ENCODE data around the gene AXL. TPM values are rescaled to one million over a fixed set of nuclear protein-coding genes. Genes with fewer than 3 reads are reported as not detected.
"Not testable (repeated sequence)": the region's sequence is repeated elsewhere in the genome, so short reads cannot be mapped to it uniquely, and the experiment has no call there.

Gene AXL
- not detected for polyA plus RNA-seq (2012; ENCODE audit: insufficient read depth, insufficient read length)

DNA sequence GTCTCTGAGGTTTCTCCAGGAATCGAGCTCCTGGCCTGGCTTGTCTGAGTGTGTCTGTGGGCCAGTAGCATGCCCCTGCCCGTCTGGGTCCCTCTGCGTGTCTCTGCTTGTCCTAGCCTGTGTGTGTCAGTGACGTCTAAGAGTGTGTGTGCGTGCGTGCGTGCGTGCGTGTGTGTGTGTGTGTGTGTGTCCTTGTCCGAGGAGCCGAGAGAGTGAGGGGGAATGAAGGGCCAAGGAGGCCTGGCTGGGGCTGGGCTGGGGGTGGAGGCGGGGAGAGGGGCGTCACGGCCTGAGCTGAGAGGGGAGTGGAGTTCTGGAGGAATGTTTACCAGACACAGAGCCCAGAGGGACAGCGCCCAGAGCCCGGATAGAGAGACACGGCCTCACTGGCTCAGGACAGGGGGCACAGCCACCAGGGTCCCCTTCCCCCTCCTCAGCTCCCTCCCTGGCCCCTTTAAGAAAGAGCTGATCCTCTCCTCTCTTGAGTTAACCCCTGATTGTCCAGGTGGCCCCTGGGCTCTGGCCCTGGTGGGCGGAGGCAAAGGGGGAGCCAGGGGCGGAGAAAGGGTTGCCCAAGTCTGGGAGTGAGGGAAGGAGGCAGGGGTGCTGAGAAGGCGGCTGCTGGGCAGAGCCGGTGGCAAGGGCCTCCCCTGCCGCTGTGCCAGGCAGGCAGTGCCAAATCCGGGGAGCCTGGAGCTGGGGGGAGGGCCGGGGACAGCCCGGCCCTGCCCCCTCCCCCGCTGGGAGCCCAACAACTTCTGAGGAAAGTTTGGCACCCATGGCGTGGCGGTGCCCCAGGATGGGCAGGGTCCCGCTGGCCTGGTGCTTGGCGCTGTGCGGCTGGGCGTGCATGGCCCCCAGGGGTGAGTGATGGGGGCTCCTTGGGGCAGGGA is at the start of gene AXL:
AXL (plus strand) TSS at position 609 of the 893 bp plus-strand sequence; CDS start at position 779, 170 bp downstream.
- H3K4me3 ChIP-seq (ENCODE audit: low read length) = no peak within 1 kb of the TSS
- no peak for DNase-seq (ENCODE audit: low read depth, low spot score)

DNA sequence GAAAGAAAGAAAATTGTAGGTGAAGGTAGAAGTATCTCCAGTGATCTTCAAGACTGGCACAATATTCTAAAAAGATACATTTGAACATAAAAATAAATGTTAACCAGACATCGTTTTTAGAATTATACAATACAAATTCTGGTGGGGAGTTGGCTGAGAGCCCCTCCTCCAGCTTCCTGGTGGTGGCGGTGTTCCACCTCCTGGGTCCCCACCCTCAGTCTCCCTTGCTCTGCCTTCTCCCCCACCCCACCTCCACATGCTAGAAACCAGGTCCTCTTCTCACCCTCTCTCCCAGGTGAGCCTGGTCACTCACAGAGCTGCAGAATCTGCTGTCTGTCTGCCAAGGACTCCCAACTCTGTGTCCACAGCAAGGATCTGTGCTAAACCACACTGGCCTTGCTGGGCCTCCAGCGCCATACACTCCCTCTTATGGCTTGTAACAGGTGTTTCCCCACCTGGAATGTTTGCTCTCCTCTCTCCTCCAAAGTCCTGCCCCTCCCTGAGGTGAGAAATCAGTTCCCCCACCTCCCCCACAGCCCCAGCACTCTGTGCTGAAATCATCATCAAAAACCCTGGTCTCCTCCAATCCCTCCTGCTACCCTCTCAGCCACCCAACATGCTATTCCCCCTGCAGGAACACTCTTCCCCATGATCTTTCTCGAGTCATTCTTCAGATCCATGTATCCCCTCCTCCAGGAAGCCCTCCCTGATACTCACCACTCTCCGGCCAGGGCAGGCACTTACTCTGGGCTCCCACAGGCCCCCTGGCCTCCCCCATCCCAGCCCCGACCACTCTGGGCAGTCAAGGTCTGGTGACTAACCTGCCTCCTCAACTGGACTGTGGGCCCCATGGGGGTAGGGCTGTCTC is 46.5 kb upstream of the AXL start:
- H3K4me3 ChIP-seq (ENCODE audit: low read length) = no peak overlapping the region
- DNase-seq (ENCODE audit: low read depth, low spot score) = no peak

DNA sequence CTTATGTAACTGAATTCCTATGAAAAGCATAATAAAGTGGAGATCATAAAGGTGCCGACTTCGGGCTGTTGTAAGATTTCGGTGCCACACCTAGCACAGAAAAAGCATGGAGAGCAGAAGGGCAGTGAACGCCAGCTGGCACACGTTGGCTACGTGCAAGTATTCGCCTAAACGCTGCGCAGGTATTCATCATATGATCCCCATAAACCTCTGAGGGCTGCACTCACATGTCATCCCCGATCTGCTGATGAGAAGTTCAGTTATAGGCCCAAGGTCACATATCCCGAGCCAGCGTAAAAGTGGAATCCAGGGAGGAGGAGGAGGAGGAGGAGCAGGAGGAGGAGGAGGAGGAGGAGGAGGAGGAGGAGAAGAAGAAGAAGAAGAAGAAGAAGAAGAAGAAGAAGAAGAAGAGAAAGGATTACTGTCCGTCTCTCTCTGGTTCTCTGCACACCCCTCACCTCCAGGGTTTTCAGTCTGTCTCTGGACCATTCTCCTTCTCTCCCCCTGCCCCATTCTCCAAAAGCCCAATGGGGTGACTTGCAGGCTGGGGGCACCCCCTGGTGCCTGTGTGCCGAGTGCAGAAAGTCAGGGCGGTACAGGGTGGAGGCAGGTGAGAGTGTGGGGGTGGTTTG is 44.6 kb upstream of the AXL start:
- no peak overlapping the region for H3K4me3 ChIP-seq (ENCODE audit: low read length)
- DNase-seq (ENCODE audit: low read depth, low spot score) = no peak

DNA sequence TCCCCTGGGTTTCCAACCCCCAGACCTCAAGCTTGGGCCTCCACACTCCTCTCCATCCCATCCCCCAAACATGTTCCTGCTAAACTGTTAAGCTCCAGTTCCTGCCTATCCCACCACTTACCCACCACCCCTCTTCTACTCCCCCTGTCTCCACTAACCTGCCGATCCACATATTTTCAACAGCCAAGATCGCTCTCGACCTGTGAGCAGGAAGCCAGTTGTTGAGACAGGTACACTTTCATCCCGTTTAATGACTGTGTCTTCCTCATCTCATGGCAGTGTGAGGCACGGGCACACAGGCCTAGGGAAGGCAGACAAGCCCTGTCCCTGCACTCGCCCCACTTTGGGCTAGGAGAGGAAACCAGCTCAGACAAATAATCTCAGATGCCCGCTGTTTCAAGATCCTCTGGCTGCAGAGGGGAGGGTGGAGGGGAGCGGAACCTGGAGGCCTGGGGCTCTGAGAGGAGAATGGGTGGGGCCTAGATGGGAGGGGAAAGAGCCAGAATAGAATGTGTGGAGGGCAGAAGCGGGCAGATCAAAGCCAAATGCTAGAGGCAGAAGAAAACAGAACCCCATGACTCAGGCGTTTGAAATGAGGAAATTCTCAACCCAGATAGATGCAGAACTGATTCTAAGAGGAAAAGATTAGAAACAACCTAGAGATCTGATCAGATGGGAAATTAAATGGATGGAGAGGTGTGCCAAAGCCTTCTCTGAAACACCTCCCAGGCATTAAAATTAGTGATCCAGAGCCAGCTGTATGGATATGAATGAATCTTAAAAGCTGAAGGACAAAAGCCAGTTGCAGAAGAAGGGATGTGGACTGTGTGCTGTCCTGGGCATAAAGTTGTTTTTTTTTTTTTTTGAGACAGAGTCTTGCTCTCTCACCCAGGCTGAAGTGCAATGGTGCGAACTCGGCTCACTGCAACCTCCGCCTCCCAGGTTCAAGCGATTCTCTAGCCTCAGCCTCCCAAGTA is 42.9 kb upstream of the AXL start:
- peak; percentile 45 for DNase-seq (ENCODE audit: low read depth, low spot score)
- H3K4me3 ChIP-seq (ENCODE audit: low read length) = no peak overlapping the region

DNA sequence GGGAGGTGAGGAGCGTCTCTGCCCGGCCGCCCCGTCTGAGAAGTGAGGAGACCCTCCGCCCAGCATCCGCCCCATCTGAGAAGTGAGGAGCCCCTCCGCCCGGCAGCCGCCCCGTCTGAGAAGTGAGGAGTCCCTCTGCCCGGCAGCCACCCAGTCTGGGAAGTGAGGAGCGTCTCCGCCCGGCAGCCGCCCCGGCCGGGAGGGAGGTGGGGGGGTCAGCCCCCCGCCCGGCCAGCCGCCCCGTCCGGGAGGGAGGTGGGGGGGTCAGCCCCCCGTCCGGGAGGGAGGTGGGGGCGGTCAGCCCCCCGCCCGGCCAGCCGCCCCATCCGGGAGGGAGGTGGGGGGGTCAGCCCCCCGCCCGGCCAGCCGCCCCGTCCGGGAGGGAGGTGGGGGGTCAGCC is 38.9 kb upstream of the AXL start:
- H3K4me3 ChIP-seq (ENCODE audit: low read length); DNase-seq (ENCODE audit: low read depth, low spot score): not testable (repeated sequence)

DNA sequence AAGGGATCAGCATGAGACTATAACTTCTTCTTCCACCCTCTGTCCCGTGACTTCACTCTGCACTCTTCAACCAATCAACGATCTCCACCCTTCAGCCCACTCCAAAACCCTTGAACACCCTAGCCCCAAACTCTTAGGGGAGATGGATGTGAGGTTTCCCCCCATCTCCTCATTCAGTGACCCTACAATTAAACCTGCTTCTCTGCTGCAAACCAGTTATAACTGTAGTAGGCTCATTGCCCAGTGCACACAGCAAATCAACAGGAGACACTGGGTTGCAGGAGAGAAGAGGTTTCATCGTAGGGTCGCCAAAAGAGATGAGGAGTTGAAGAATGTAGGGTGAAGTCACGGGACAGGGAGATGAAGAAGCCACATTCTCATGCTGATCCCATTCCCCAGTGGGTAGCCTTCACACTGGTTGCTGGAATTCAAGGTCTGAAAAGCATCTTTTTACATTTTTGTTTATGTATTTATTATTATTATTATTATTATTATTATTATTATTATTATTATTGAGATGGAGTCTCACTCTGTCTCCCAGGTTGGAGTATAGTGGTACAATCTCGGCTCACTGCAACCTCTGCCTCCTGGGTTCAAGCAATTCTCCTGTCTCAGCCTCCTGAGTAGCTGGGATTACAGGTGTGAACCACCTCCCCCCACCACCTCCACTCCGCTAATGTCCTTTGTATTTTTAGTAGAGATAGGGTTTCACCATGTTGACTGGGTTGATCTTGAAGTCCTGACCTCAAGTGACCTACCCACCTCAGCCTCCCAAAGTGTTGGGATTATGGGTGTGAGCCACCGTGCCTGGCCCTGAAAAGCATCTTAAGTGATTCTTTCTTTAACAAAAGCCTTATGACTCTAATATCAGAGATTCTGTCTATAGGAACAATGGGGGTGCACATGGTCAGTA is 31.8 kb upstream of the AXL start:
- no peak overlapping the region for H3K4me3 ChIP-seq (ENCODE audit: low read length)
- DNase-seq (ENCODE audit: low read depth, low spot score) = no peak

DNA sequence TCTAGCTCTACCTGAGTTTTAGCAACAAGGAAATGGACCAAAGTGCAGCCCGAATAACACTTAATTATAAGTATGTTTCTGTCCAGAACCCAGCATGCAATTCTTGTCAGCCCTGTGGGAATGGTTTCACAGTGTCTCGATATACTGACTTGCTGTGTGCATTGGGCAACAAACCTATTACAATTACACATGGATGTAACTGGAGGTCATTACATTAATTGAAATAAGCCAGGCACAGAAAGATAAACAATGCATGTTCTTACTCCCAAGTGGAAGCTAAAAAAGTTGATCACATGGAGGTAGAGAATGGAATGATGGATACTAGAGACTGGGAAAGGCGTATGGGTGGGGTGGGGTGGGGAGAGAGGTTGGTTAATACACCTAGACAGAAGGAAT is 31.1 kb upstream of the AXL start:
- no peak for DNase-seq (ENCODE audit: low read depth, low spot score)
- H3K4me3 ChIP-seq (ENCODE audit: low read length) = no peak overlapping the region

DNA sequence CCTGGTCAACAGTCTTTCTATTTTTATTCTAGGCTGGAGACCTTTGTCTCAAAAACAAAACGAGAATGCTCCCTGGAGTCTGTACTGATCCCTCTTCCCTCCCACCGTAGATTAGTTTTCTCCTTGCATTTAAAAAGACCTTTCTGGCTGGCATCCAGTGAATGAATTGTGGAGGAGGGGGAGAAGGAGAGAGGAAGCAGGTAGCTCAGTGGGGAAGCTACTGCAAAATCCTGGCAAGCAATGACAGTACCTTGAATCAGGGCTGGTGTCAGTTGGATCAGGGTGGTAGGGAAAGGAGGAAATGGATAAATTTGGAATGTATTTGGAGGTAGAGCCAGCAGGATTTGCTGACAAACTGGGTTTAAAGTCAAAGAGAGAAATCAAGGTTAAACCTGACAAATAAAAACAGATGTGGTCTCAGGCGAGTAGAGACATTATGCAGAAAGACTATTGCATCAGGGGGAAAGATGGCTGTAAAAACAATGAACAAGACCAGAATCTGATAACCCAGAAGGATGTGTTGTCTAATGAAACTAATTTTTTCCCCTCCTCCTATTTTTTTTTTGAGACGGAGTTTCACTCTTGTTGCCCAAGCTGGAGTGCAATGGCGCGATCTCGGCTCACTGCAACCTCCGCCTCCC is 29.5 kb upstream of the AXL start:
- H3K4me3 ChIP-seq (ENCODE audit: low read length) = no peak overlapping the region

DNA sequence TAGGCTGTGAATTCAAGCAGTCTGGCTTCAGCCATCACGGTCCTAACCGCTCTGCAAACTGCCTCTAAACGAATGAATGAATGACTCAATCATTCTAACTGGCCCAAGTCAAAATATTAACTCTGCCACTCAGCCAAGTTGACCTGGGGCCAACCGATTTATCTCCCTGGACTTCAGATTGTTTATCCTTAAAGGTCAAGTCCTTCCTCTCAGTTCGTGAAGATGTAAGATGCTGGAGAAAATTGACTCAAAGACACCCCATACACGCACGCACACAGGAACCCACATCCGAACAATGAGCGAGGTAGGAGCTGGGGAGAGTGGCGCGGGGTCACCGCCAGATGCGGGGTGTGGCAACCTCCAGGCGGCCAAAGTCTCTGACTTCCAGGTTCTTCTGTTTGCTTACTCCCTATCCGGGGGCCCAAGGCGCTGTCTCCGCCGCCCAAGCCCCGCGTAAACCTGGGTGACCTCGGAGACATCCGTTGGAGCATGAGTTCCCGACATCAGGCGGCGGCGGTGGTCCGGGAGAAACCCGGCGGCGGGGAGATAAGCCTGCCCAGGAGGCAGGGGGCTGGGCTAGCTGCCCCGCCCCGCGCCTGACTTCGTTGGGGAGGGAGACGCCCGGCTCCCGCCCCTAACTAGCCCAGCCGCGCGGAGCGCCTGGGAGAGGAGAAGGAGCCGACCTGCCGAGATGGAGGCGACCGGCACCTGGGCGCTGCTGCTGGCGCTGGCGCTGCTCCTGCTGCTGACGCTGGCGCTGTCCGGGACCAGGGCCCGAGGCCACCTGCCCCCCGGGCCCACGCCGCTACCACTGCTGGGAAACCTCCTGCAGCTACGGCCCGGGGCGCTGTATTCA is 26.2 kb upstream of the AXL start, which contains the start of gene CYP2S1:
CYP2S1 (plus strand) TSS at position 646 of the 856 bp plus-strand sequence; CDS start at position 692, 46 bp downstream.
- no peak for DNase-seq (ENCODE audit: low read depth, low spot score)
- no peak within 1 kb of the TSS for H3K4me3 ChIP-seq (ENCODE audit: low read length)

More for the DNA sequence above, 29.5 kb upstream of the AXL start:
- DNase-seq (ENCODE audit: low read depth, low spot score) = no peak

DNA sequence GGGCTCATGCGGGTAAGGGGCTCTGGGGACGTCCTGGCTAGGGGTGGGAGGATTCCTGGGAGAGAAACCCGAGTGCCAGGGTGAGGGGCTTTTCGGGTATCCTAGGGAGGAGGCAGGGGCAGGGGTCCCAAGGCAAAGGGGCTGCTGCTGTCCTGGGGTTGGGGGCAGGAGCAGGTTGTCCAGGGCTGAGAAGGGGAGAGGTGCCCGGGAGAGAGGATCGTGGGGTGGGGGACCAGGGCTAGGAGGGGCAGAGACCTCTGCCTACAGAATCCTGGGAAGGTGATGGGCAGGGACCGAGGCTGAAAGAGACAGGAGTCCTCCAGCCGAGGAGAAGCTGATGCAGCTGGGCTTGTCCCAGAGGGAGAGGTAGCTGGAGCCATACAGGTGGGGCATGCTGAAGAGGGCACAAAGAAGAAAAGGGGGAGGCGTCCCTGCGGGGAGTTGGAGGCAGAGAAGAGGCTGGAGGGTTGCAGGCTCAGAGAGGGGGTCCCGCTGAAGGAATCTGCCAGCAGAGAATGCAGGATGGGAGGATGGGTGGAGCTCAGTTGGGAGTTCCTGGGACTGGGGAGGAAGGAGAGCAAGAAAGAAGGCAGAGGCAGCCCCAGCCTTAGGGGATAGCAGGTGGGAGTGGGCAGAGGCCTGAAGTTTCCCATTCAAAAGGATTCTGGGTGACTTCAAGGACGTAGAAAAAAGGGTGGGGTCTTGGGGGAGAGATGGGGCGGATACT is 25.4 kb upstream of the AXL start:
- DNase-seq (ENCODE audit: low read depth, low spot score) = no peak
- no peak overlapping the region for H3K4me3 ChIP-seq (ENCODE audit: low read length)

DNA sequence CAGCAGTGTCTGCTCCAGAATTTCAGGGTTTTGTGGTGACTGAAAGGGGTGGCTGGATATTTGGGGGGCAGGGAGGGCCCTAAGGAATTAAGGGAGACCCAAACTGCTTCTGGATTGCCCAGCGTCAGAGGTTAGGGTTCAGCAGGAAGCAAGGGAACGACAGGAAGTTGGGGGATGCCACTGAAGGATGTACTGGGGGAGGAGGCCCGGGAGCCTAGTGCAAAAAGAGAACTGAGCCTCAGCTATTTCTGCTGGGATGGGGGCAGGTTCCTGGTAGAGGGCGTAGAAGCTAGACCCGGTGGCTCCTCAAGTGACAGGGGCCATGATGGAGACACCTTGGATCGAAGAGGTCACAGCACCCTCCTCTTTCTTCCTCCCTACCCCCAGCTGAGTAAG is 24.9 kb upstream of the AXL start:
- H3K4me3 ChIP-seq (ENCODE audit: low read length) = peak overlapping the region; percentile 9; the same call in 1 of the 2 replicates
- peak; percentile 30 for DNase-seq (ENCODE audit: low read depth, low spot score)

DNA sequence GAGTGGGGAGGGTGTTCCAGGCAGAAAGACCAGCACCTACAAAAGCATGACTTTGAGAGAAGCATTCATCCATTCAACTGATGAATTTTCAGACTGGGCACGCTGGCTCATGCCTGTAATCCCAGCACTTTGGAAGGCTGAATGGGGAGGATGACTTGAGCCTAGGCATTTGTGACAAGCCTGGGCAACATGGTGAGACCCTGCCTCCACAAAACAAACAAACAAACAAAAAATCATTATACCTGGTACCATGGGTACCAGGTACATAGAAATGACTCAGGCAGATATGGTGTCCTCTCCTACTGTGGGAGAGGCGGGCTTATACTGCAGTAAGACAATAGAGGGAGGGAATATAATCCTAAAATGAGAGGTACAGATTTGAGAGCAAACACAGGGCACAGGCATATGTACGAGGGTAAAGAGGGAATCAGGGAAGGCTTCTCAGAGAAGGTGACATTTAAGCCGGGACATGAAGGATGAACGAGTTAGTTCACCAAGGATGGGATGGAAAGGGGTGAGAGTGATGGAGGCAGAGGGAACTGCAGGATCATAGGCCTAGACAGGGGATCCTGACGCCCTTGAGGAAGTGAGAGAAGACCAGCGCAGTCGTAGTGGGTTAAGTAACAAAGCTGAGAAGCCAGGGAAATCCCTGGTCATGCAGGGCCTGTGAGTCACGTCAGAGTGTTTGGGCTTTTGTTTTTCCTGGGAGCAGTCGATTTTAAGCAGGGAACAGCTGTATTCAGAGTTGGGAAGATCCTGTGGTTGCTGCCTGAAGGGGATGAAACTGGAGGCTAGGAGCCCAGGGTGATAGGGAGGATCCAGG is 23.1 kb upstream of the AXL start:
- no peak overlapping the region for H3K4me3 ChIP-seq (ENCODE audit: low read length)
- no peak for DNase-seq (ENCODE audit: low read depth, low spot score)

DNA sequence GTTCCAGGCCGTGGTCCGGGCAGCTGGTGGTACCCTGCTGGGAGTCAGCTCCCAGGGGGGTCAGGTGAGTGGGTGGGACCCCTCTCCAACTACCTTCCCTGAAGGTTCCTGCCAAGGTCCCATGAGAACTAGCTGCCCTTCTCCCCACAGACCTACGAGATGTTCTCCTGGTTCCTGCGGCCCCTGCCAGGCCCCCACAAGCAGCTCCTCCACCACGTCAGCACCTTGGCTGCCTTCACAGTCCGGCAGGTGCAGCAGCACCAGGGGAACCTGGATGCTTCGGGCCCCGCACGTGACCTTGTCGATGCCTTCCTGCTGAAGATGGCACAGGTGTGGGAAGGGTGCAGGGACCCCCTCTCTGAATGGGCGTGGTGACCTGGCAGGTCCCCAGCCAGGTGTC is 20.5 kb upstream of the AXL start:
- H3K4me3 ChIP-seq (ENCODE audit: low read length) = no peak overlapping the region
- no peak for DNase-seq (ENCODE audit: low read depth, low spot score)

DNA sequence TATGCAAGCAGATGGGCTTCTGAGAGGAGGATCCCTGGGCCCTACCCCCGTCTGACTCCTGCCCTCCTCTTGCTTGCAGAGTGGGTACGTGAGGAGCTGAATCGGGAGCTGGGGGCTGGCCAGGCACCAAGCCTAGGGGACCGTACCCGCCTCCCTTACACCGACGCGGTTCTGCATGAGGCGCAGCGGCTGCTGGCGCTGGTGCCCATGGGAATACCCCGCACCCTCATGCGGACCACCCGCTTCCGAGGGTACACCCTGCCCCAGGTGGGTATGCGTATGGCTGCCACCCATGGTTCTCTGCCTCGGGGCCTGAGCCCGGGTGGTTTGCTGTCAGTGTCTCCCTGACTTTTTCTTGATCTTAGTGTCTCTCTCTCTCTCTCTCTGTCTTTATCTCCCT is 15.7 kb upstream of the AXL start:
- DNase-seq (ENCODE audit: low read depth, low spot score) = no peak
- H3K4me3 ChIP-seq (ENCODE audit: low read length) = no peak overlapping the region

DNA sequence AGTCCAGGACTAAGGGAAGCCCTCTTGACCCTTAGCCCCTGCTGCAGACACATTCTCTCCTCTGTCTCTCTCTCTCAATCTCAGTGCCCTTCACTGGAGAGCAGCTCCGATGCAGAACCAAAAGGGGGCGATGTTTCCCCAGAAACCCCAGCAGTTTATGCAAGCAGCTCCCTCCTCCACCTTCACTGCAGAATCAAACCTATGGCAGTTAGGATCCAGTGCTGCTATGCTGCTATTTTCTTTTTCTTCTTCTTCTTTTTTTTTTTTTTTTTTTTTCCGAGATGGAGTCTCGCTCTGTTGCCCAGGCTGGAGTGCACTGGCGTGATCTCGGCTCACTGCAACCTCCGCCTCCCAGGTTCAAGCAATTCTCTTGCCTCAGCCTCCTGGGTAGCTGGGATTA is 14.7 kb upstream of the AXL start:
- H3K4me3 ChIP-seq (ENCODE audit: low read length) = not testable (repeated sequence)
- peak; percentile 74 for DNase-seq (ENCODE audit: low read depth, low spot score)
